Psoas muscle (tissue), 8 donors: ENCODE measurements around the gene PPP4R4. TPM values are rescaled to one million over a fixed set of nuclear protein-coding genes. Genes with fewer than 3 reads are reported as not detected.
"Not testable (repeated sequence)": the region's sequence is repeated elsewhere in the genome, so short reads cannot be mapped to it uniquely, and the experiment has no call there.

Experiments
- ATAC-seq, 4 donors: fragments of 200-7000 bp; cut with Tn5 transposase; one replicate each; pipeline ENCODE4 v1.9.1; 2020; ENCODE audit warnings: moderate library complexity in 3 of 4, mild to moderate bottlenecking in 2 of 4
- DNase-seq, 2 donors: peaks; one replicate each; pipeline ENCODE4 v3.0.0-alpha.2; 2020
- H3K27ac ChIP-seq: fragments of 200-600 bp; one replicate; pipeline ENCODE4 v1.8.0; 2022
- H3K27me3 ChIP-seq, 3 donors: fragments of 200-600 bp in 1 of 3; one replicate each; pipeline versions ENCODE4 v1.6.1 to v1.8.0; 2013 to 2022; ENCODE audit warnings: low read length in 2 of 3, mild to moderate bottlenecking in 2 of 3, moderate library complexity in 1 of 3; ENCODE audit not compliant: insufficient read depth in 3 of 3
- H3K36me3 ChIP-seq, 2 donors: fragments of 200-600 bp in 1 of 2; one replicate each; pipeline versions ENCODE4 v1.6.1 to v1.8.0; 2013 to 2022; ENCODE audit warnings: low read depth in 1 of 2, mild to moderate bottlenecking in 1 of 2, moderate library complexity in 1 of 2; ENCODE audit not compliant: insufficient read depth in 1 of 2
- H3K4me1 ChIP-seq: fragments of 200-600 bp; one replicate; pipeline ENCODE4 v1.8.0; 2022
- H3K4me3 ChIP-seq: fragments of 200-600 bp; one replicate; pipeline ENCODE4 v1.8.0; 2022; ENCODE audit warnings: mild to moderate bottlenecking
- H3K9me3 ChIP-seq: fragments of 200-600 bp; one replicate; pipeline ENCODE4 v1.8.0; 2022
- WGBS, 3 donors: extraction: QIAGEN DNeasy Blood & Tissue Kit; methylation state at CpG; one replicate each; pipeline versions ENCODE4 v1.1.6 to v1.1.7; 2013; 5-methylcytosine and 5-hydroxymethylcytosine counted together
- intact Hi-C, 2 donors: fragments of 100-400 bp; cut with DNase I; formaldehyde crosslinking; loops; one replicate each; pipeline versions ENCODE4 v1.11.0 to v1.14.2; 2022
- polyA plus RNA-seq, 3 donors: library from polyadenylated mRNA; stranded (reverse); fragments of 200-250 nt; gene quantifications; one replicate each; pipeline ENCODE4 v1.2.3, GENCODE V29; 2013
- total RNA-seq, 4 donors: library from RNA; stranded (reverse); fragmentation: NEBNext Ultra II Directional in 2 of 4; extraction: Animal tissue kit (Norgen Biotek cat#: 25700) in 2 of 4; gene quantifications; one replicate each; pipeline versions ENCODE4 v1.2.1 to v1.2.4, GENCODE V29; 2021 to 2023
- TF ChIP-seq, protein P1 (sequence below): fragments of 200-600 bp; IDR thresholded peaks from one replicate; pipeline ENCODE4 v1.8.0; 2022; ENCODE audit warnings: antibody characterized with exemption
- donor health status: healthy with polysubstance abuse.
- donor health status: DM: no; HTN: no; CAD: no; lungs with moderate emphysema.
- donor health status: Bipolar disorder and iron deficiency.
- donor health status: healthy.
- donor health status: DM: yes; HTN: yes; CAD: no.
- donor health status: DM: no; HTN: no; CAD: no.
- donor health status: DM: no; HTN: no; CAD: no.
- donor health status: DM: yes; HTN: yes; CAD: no.

Gene PPP4R4
- total and polyA plus RNA-seq, 7 donors = 0.01 to 0.73 (median 0.19) TPM; not detected in 1

- Histone ChIP-seq H3K27me3 (peaks cover 0 to 5% (median 3%) of the 10 kb centered on the region in 3 donors), H3K9me3 (no peaks in the 10 kb centered on the region), H3K36me3 (no peaks in the 10 kb centered on the region), H3K4me1 (no peaks in the 10 kb centered on the region), H3K27ac (no peak overlapping the region), H3K4me3 (no peak overlapping the region)
- no peak for DNase-seq
- TF ChIP-seq, protein P1, sequence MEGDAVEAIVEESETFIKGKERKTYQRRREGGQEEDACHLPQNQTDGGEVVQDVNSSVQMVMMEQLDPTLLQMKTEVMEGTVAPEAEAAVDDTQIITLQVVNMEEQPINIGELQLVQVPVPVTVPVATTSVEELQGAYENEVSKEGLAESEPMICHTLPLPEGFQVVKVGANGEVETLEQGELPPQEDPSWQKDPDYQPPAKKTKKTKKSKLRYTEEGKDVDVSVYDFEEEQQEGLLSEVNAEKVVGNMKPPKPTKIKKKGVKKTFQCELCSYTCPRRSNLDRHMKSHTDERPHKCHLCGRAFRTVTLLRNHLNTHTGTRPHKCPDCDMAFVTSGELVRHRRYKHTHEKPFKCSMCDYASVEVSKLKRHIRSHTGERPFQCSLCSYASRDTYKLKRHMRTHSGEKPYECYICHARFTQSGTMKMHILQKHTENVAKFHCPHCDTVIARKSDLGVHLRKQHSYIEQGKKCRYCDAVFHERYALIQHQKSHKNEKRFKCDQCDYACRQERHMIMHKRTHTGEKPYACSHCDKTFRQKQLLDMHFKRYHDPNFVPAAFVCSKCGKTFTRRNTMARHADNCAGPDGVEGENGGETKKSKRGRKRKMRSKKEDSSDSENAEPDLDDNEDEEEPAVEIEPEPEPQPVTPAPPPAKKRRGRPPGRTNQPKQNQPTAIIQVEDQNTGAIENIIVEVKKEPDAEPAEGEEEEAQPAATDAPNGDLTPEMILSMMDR = no peak
- WGBS, 3 donors = 63 to 77% (median 71%) methylated on average over 2 of the region's 2 CpGs
- intact Hi-C loops = no loop called here
- ATAC-seq = no peak
These were observed 29.5 kb downstream of the PPP4R4 start for GRCh38 chr14:94203473-94204210.

DNA sequence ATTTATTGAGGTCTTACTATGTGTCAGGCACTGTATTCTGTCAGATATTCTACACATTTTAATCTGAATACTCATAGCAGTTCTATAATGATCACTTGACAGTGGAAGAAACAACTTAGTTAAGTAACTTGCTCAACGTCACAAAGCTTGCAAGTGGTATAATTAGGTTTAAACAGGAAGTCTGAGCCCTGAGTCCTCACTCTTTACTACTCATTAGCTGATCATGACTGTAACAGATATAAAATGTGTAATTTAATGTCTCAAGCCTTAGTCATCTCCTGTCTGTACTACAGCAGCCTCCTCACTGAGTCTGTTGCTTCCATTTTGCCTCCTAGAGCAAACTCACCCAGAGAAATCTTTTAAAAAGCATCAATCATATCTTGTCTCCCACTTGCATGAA lies 38.9 kb downstream of the PPP4R4 start:
- H3K4me3 ChIP-seq = no peak overlapping the region
- WGBS, 3 donors = 58 to 79% (median 71%) methylated on average over 1 of the region's 1 CpG

GRCh38 chr14:94213741-94214140 lies 39.6 kb downstream of the PPP4R4 start:
- no peak overlapping the region for H3K27ac ChIP-seq
- intact Hi-C loops = no loop called here
- H3K4me3 ChIP-seq = no peak overlapping the region
- peaks cover 0 to 13% (median 0%) of the 10 kb centered on the region in 3 donors for H3K27me3 ChIP-seq
- DNase-seq (no peak), ATAC-seq (no peak)
- H3K36me3 ChIP-seq = no peaks in the 10 kb centered on the region
- 50 to 85% (median 67%) methylated on average over 2 of the region's 2 CpGs for WGBS, 3 donors
- TF ChIP-seq, protein P1 = no peak
- no peaks in the 10 kb centered on the region for H3K4me1 ChIP-seq
- H3K9me3 ChIP-seq = peaks cover 9% of the 10 kb centered on the region

More for the DNA sequence above, 38.9 kb downstream of the PPP4R4 start:
- intact Hi-C loops = no loop called here
- H3K27me3 ChIP-seq = peaks cover 0 to 13% (median 0%) of the 10 kb centered on the region in 3 donors
- ATAC-seq (no peak), DNase-seq (no peak)
- no peaks in the 10 kb centered on the region for H3K36me3 ChIP-seq
- peaks cover 9% of the 10 kb centered on the region for H3K9me3 ChIP-seq
- H3K4me1 ChIP-seq = no peaks in the 10 kb centered on the region
- TF ChIP-seq, protein P1 = no peak
- H3K27ac ChIP-seq = no peak overlapping the region

- TF ChIP-seq, protein P1 = no peak
- DNase-seq (no peak), ATAC-seq (no peak)
- 53 to 64% (median 60%) methylated on average over 2 of the region's 2 CpGs for WGBS, 3 donors
- H3K27ac ChIP-seq = no peak overlapping the region
- no peaks in the 10 kb centered on the region for H3K36me3 ChIP-seq
- peaks cover 0 to 7% (median 0%) of the 10 kb centered on the region in 3 donors for H3K27me3 ChIP-seq
- H3K9me3 ChIP-seq = peaks cover 19% of the 10 kb centered on the region
- intact Hi-C loops = no loop called here
- H3K4me1 ChIP-seq = no peaks in the 10 kb centered on the region
- no peak overlapping the region for H3K4me3 ChIP-seq
These were observed 43.0 kb downstream of the PPP4R4 start for GRCh38 chr14:94217116-94217515.

GRCh38 chr14:94218198-94218886 lies 44.2 kb downstream of the PPP4R4 start:
- DNase-seq, H3K36me3 ChIP-seq, H3K4me1 ChIP-seq, intact Hi-C loops, ATAC-seq, H3K4me3 ChIP-seq, H3K27me3 ChIP-seq, H3K27ac ChIP-seq: not testable (repeated sequence)
- H3K9me3 ChIP-seq = peaks cover 18% of the 10 kb centered on the region
- WGBS, 3 donors = 76 to 87% (median 80%) methylated on average over 47 of the region's 47 CpGs
